SK-N-SH (cell line): ENCODE data around the gene PNP. TPM values are rescaled to one million over a fixed set of nuclear protein-coding genes. Genes with fewer than 3 reads are reported as not detected.

Experiments used
- CTCF ChIA-PET: fragments of 300-600, 350-600 bp; formaldehyde crosslinking; extraction: SDS; loops from one replicate; lab custom pipeline; 2021; lab: Yijun Ruan, JAX
- POLR2A ChIA-PET: fragments of 350-600 bp; sonication (Branson Sonifier 250); formaldehyde crosslinking; extraction: SDS; loops from one replicate; lab custom pipeline; 2020; ENCODE audit warnings: antibody characterized with exemption, inconsistent platforms; lab: Yijun Ruan, JAX
- DNase-seq: peaks from one replicate; pipeline ENCODE4 v3.0.0; 2012
- H2AFZ ChIP-seq: fragments of 200-600 bp; sonication (generic); 2 replicates; pipeline ENCODE4 v1.8.1; 2016; ENCODE audit warnings: antibody characterized with exemption, mild to moderate bottlenecking, low read depth
- H3F3A ChIP-seq: fragments of 200-600 bp; sonication (generic); replicated peaks from 2 replicates; pipeline ENCODE3; 2016; ENCODE audit warnings: antibody characterized with exemption, mild to moderate bottlenecking; ENCODE audit not compliant: insufficient read depth
- H3K27ac ChIP-seq, 2 experiments: fragments of 200-500 bp in 1 of 2; fragments of 200-600 bp in 1 of 2; sonication (Bioruptor generic) in 1 of 2; sonication (generic), shearing (Covaris generic) in 1 of 2; 2 replicates each; pipeline versions ENCODE4 v1.5.1 to v1.6.1; 2014 to 2016; ENCODE audit warnings: low read depth in 2 of 2, inconsistent platforms in 1 of 2, low read length in 1 of 2, mild to moderate bottlenecking in 1 of 2, mixed read lengths in 1 of 2
- H3K27me3 ChIP-seq: fragments of 200-600 bp; sonication (generic), shearing (Covaris generic); 2 replicates; pipeline ENCODE4 v1.6.1; 2016; ENCODE audit warnings: mixed run types; ENCODE audit not compliant: insufficient read depth
- H3K36me3 ChIP-seq, 2 experiments: fragments of 200-500 bp in 1 of 2; fragments of 200-600 bp in 1 of 2; sonication (Bioruptor generic) in 1 of 2; sonication (generic) in 1 of 2; replicated peaks in 1 of 2; 2 replicates each; pipeline versions ENCODE3 to v1.5.1; 2014 to 2016; ENCODE audit warnings: low read length in 1 of 2, mild to moderate bottlenecking in 1 of 2; ENCODE audit not compliant: insufficient read depth in 2 of 2, control insufficient read depth in 1 of 2
- H3K4me1 ChIP-seq, 2 experiments: fragments of 200-500 bp in 1 of 2; fragments of 200-600 bp in 1 of 2; sonication (Bioruptor generic) in 1 of 2; sonication (generic), shearing (Covaris generic) in 1 of 2; 2 replicates each; pipeline versions ENCODE4 v1.5.1 to v1.6.1; 2014 to 2016; ENCODE audit warnings: low read depth in 1 of 2, low read length in 1 of 2, mixed run types in 1 of 2; ENCODE audit not compliant: insufficient read depth in 2 of 2, control insufficient read depth in 1 of 2
- H3K4me2 ChIP-seq: fragments of 200-600 bp; sonication (generic), shearing (Covaris generic); 2 replicates; pipeline ENCODE4 v1.6.1; 2017; ENCODE audit warnings: mixed run types
- H3K4me3 ChIP-seq, 2 experiments: fragments of 200-500 bp in 1 of 2; fragments of 200-600 bp in 1 of 2; sonication (Bioruptor generic) in 1 of 2; sonication (generic), shearing (Covaris generic) in 1 of 2; 2 replicates each; pipeline versions ENCODE4 v1.5.1 to v1.8.1; 2014 to 2016; ENCODE audit warnings: low read depth in 2 of 2, inconsistent platforms in 1 of 2, low read length in 1 of 2, mild to moderate bottlenecking in 1 of 2, mixed read lengths in 1 of 2, moderate library complexity in 1 of 2
- H3K79me2 ChIP-seq: fragments of 200-600 bp; sonication (generic); 2 replicates; pipeline ENCODE4 v1.8.1; 2017; ENCODE audit warnings: mild to moderate bottlenecking; ENCODE audit not compliant: insufficient read depth
- H3K9ac ChIP-seq: fragments of 200-600 bp; sonication (generic); 2 replicates; pipeline ENCODE4 v1.6.1; 2017; ENCODE audit warnings: mixed run types
- H3K9me2 ChIP-seq: fragments of 200-600 bp; sonication (generic); 2 replicates; pipeline ENCODE4 v1.6.1; 2017; ENCODE audit warnings: mixed run types
- H3K9me3 ChIP-seq: fragments of 200-600 bp; sonication (generic); 2 replicates; pipeline ENCODE4 v1.6.1; 2017; ENCODE audit warnings: mixed run types, mild to moderate bottlenecking, moderate library complexity
- H4K20me1 ChIP-seq: fragments of 200-600 bp; sonication (generic); 2 replicates; pipeline ENCODE4 v1.6.1; 2017; ENCODE audit warnings: mild to moderate bottlenecking, mixed run types; ENCODE audit not compliant: insufficient read depth
- ELF1 ChIP-seq: IDR thresholded peaks from 2 replicates; pipeline ENCODE4 v1.4.0; 2012
- EZH2phosphoT487 ChIP-seq: fragments of 200-600 bp; sonication (generic); IDR thresholded peaks from 2 replicates; pipeline ENCODE4 v1.6.1; 2017; ENCODE audit warnings: low read depth, mixed run types, mild to moderate bottlenecking, antibody characterized with exemption, moderate library complexity, borderline replicate concordance
- FOSL2 ChIP-seq: IDR thresholded peaks from 2 replicates; pipeline ENCODE4 v1.4.0; 2012; ENCODE audit warnings: low read depth, mild to moderate bottlenecking, moderate library complexity, borderline replicate concordance
- FOXJ3 ChIP-seq: sonication (generic); formaldehyde crosslinking; IDR thresholded peaks from 2 replicates; pipeline ENCODE4 v1.5.1; 2020; ENCODE audit warnings: mild to moderate bottlenecking, missing genetic modification reagents
- FOXM1 ChIP-seq: IDR thresholded peaks from 2 replicates; pipeline ENCODE4 v1.4.0; 2012; ENCODE audit warnings: low read depth, mild to moderate bottlenecking
- GABPA ChIP-seq: IDR thresholded peaks from 2 replicates; pipeline ENCODE4 v1.4.0; 2012; ENCODE audit warnings: low read depth, mild to moderate bottlenecking
- JUND ChIP-seq: IDR thresholded peaks from 2 replicates; pipeline ENCODE4 v1.4.0; 2012
- MAX ChIP-seq: IDR thresholded peaks from 2 replicates; pipeline ENCODE4 v1.4.0; 2012; ENCODE audit warnings: low read depth
- MXI1 ChIP-seq: IDR thresholded peaks from 2 replicates; pipeline ENCODE4 v1.6.1; 2012; ENCODE audit warnings: mild to moderate bottlenecking, low read depth, low read length, improper control_type of control experiment
- REST ChIP-seq: IDR thresholded peaks from 2 replicates; pipeline ENCODE4 v1.6.1; 2012; ENCODE audit warnings: mild to moderate bottlenecking, low read depth, low read length, moderate library complexity
- RFX5 ChIP-seq: IDR thresholded peaks from 2 replicates; pipeline ENCODE4 v1.6.1; 2012; ENCODE audit warnings: mild to moderate bottlenecking, improper control_type of control experiment, low read length
- SIN3A ChIP-seq: IDR thresholded peaks from 2 replicates; pipeline ENCODE4 v1.6.1; 2012; ENCODE audit warnings: low read depth, mild to moderate bottlenecking, low read length, moderate library complexity, borderline replicate concordance
- TAF1 ChIP-seq: IDR thresholded peaks from 2 replicates; pipeline ENCODE4 v1.6.1; 2012; ENCODE audit warnings: low read depth, mild to moderate bottlenecking, low read length, moderate library complexity, borderline replicate concordance
- TEAD4 ChIP-seq: IDR thresholded peaks from 2 replicates; pipeline ENCODE4 v1.4.0; 2012; ENCODE audit warnings: mild to moderate bottlenecking, borderline replicate concordance; ENCODE audit not compliant: insufficient read depth
- USF1 ChIP-seq: IDR thresholded peaks from 2 replicates; pipeline ENCODE4 v1.4.0; 2012; ENCODE audit warnings: low read depth, borderline replicate concordance
- USF2 ChIP-seq: fragments of 150-350 bp; IDR thresholded peaks from 2 replicates; pipeline ENCODE4 v1.6.1; 2017; ENCODE audit warnings: antibody characterized with exemption, low read length, low read depth, borderline replicate concordance
- YY1 ChIP-seq: IDR thresholded peaks from 2 replicates; pipeline ENCODE4 v1.4.0; 2012; ENCODE audit warnings: low read depth, mild to moderate bottlenecking
- ZBTB33 ChIP-seq: IDR thresholded peaks from 2 replicates; pipeline ENCODE4 v1.4.0; 2012; ENCODE audit warnings: low read depth, borderline replicate concordance
- WGBS: methylation state at CpG from one replicate; pipeline ENCODE4 v1.1.6; 2017; ENCODE audit warnings: low lambda C conversion rate; 5-methylcytosine and 5-hydroxymethylcytosine counted together
- polyA plus RNA-seq, 3 experiments: library from polyadenylated mRNA; depleted of rRNA; stranded (reverse); fragments of >200 nt; gene quantifications; 2 replicates each; pipeline ENCODE4 v1.2.3, GENCODE V29; 2012

PNP gene
- polyA plus RNA-seq, 1 of the 3 experiments (the other 2 are of a cell fraction), result 29.8 TPM

- TF ChIP-seq USF2 (no peak), EZH2phosphoT487 (no peak), RFX5 (no peak)
These were observed 24.4 kb downstream of the PNP start (continued) for GRCh38 chr14:20493634-20494033.

GRCh38 chr14:20494935-20495766 is 25.9 kb downstream of the PNP start:
- Histone ChIP-seq H2AFZ (no peak overlapping the region), H3K4me2 (no peak overlapping the region), H3K4me1 (no peaks in the 10 kb centered on the region), H3F3A (no peaks in the 10 kb centered on the region), H3K36me3 (no peaks in the 10 kb centered on the region), H3K27ac (no peak overlapping the region), H3K79me2 (no peaks in the 10 kb centered on the region), H3K9me3 (no peaks in the 10 kb centered on the region), H3K9me2 (no peaks in the 10 kb centered on the region)
- POLR2A ChIA-PET, result no interaction called here
- CTCF ChIA-PET, result interaction anchor here (0.9 kb wide), 1 partner anchor 35 kb away, joined by 3 read pairs; no protein-coding TSS in a partner anchor
- TF ChIP-seq TAF1 (no peak), JUND (no peak), GABPA (no peak), SIN3A (no peak), YY1 (no peak), MAX (no peak), ELF1 (no peak), USF1 (no peak), FOXJ3 (no peak), USF2 (no peak), TEAD4 (no peak), MXI1 (no peak), ZBTB33 (no peak), FOSL2 (no peak), FOXM1 (no peak), REST (no peak), EZH2phosphoT487 (no peak)
- TF ChIP-seq, all 33 proteins: peak for 0
- Histone ChIP-seq H3K4me3 (no peak overlapping the region), H3K27me3 (peaks cover 51% of the 10 kb centered on the region), H4K20me1 (no peaks in the 10 kb centered on the region), H3K9ac (no peak overlapping the region)
- WGBS, result 24% methylated on average over 8 of the region's 8 CpGs
- no peak for DNase-seq
